OCI-LY7 (cell line): ENCODE results near the gene SPP1.

ENCODE experiments used
- CTCF ChIP-seq: fragments of 200-600 bp; sonication (generic); conservative IDR thresholded peaks from 2 replicates; pipeline ENCODE4 v1.5.1; 2014; ENCODE audit warnings: mild to moderate bottlenecking, antibody characterized with exemption, low read length, moderate library complexity, mixed read lengths
- EZH2phosphoT487 ChIP-seq: fragments of 200-600 bp; sonication (generic); IDR thresholded peaks from 2 replicates; pipeline ENCODE4 v1.6.1; 2018; ENCODE audit warnings: low read depth, borderline replicate concordance, mild to moderate bottlenecking, mixed run types, antibody characterized with exemption, low read length, moderate library complexity, mixed read lengths

- TF ChIP-seq CTCF, result no peak
- TF ChIP-seq EZH2phosphoT487, result no peak
These were observed 7.0 kb downstream of the SPP1 start for GRCh38 chr4:87982446-87983010.
